Gastrocnemius medialis (tissue), 4 donors: ENCODE results near the gene SNX21. TPM values are rescaled to one million over a fixed set of nuclear protein-coding genes. Genes with fewer than 3 reads are reported as not detected.

Source experiments
- ATAC-seq, 2 donors: fragments of 150-250 bp; one replicate each; pipeline ENCODE4 v1.9.1; 2016
- DNase-seq, 2 donors: peaks; one replicate each; pipeline ENCODE4 v3.0.0-alpha.2; 2019
- H3K27ac ChIP-seq, 4 donors: fragments of 200-600 bp; sonication (generic); 1 replicate in 1 of 4; 2 replicates in 3 of 4; pipeline ENCODE4 v1.5.1; 2016 to 2018; ENCODE audit warnings: mild to moderate bottlenecking in 2 of 4, moderate library complexity in 1 of 4
- H3K27me3 ChIP-seq, 3 donors: fragments of 200-600 bp; sonication (generic) in 2 of 3; 1 replicate in 1 of 3; 2 replicates in 2 of 3; pipeline versions ENCODE4 v1.5.1 to v1.6.0; 2016 to 2019; ENCODE audit warnings: mild to moderate bottlenecking in 1 of 3, moderate library complexity in 1 of 3
- H3K36me3 ChIP-seq, 2 donors: fragments of 200-600 bp; sonication (generic) in 1 of 2; one replicate each; pipeline ENCODE4 v1.5.1; 2017 to 2018
- H3K4me1 ChIP-seq, 2 donors: fragments of 200-600 bp; sonication (generic) in 1 of 2; one replicate each; pipeline ENCODE4 v1.5.1; 2016 to 2017; ENCODE audit warnings: mild to moderate bottlenecking in 2 of 2
- H3K4me3 ChIP-seq, 4 donors: fragments of 200-600 bp; sonication (generic) in 3 of 4; 1 replicate in 1 of 4; 2 replicates in 3 of 4; pipeline ENCODE4 v1.5.1; 2016 to 2019; ENCODE audit warnings: mild to moderate bottlenecking in 2 of 4
- H3K9me3 ChIP-seq, 3 donors: fragments of 200-600 bp; sonication (generic) in 2 of 3; 1 replicate in 1 of 3; 2 replicates in 2 of 3; pipeline ENCODE4 v1.5.1; 2016 to 2019
- POLR2A ChIP-seq, 2 donors: fragments of 450-650 bp; IDR thresholded peaks; one replicate each; pipeline ENCODE4 v1.6.1; 2017; ENCODE audit warnings: antibody characterized with exemption in 2 of 2, mild to moderate bottlenecking in 2 of 2, moderate library complexity in 2 of 2
- in situ Hi-C, 4 donors: fragments of 200-750 bp; cut with MboI; loops; one replicate each; pipeline versions ENCODE4 v1.15.0 to v1.8.0; 2017; ENCODE audit warnings: low sequenced_read_pairs in 4 of 4
- intact Hi-C: fragments of 100-400 bp; cut with DNase I; formaldehyde crosslinking; loops from one replicate; pipeline ENCODE4 v1.15.1; 2023; ENCODE audit warnings: low total_unique reads
- total RNA-seq, 4 donors: library from RNA; depleted of rRNA; stranded (reverse); fragments of >200 nt; gene quantifications; one replicate each; pipeline versions ENCODE4 v1.1.0 to v1.2.3, GENCODE V29; 2016
- TF ChIP-seq, protein P1 (sequence below), 5 experiments: fragments of 450-650 bp in 3 of 5; fragments of 200-600 bp in 2 of 5; sonication (generic) in 2 of 5; IDR thresholded peaks in 4 of 5; conservative IDR thresholded peaks in 1 of 5; 1 replicate in 4 of 5; 2 replicates in 1 of 5; pipeline ENCODE4 v1.5.1; 2016 to 2019; ENCODE audit warnings: antibody characterized with exemption in 5 of 5, mild to moderate bottlenecking in 3 of 5, moderate library complexity in 3 of 5

SNX21 gene, protein sequence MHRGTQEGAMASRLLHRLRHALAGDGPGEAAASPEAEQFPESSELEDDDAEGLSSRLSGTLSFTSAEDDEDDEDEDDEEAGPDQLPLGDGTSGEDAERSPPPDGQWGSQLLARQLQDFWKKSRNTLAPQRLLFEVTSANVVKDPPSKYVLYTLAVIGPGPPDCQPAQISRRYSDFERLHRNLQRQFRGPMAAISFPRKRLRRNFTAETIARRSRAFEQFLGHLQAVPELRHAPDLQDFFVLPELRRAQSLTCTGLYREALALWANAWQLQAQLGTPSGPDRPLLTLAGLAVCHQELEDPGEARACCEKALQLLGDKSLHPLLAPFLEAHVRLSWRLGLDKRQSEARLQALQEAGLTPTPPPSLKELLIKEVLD
- 100 to 1,000 TPM in 2 of 4 donors, 10 to 100 TPM in 2; 35.8 to 114 (median 79.0) TPM for total RNA-seq

DNA sequence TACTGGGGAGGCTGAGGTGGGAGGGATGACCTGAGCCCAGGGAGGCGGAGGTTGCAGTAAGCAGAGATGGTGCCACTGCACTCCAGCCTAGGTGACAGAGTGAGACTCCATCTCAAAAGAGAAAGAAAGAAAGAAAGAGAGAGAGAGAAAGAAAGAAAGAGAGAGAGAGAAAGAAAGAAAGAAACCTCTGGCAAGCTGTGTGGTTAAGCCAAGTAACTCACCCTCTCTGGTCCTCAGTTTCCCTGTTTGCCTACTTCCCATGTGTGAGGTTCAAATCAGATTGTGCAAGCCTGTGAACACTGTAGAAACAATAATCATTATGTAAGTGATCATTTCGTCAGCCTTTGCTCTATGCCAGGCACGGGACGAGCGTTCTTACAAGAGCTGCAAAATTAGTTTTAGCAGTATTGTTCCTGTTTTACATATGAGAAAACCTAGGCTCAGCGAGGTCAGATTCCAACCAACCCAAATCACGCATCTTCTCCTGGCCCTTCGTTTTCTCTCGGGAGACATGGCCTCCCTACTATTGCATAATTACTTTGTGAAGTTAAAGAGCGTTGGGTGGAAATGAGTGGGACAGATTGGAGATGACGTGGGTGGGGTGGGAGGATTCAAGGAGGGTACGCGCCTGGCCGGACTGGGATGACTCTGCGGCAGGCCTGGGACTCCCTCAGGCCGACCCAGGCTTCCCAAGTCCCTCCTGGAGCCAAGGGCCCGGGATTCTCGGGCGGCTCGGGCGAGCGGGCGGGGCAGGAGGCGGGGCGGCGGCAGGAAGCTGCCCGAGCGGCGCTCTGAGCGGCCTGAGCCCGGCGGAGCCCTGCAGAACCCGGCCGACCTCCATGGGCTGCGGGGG, at the start of gene SNX21:
TSS of gene SNX21 (plus strand) at position 770 of the 853 bp plus-strand sequence. CDS start 121 bp downstream, outside the sequence.
- H3K27me3 ChIP-seq, result no peaks in the 10 kb centered on the region
- H3K4me1 ChIP-seq, result peaks cover 46 to 66% of the 10 kb centered on the region in 2 donors
- peak; percentile 70 to 87 for DNase-seq
- in situ Hi-C loops, result no loop called here
- peak within 1 kb of the TSS; percentile 95 to 97 (median 96) for H3K27ac ChIP-seq
- TF ChIP-seq POLR2A (IDR thresholded peaks at IDR 0.05), result no peak
- TF ChIP-seq, protein P1, sequence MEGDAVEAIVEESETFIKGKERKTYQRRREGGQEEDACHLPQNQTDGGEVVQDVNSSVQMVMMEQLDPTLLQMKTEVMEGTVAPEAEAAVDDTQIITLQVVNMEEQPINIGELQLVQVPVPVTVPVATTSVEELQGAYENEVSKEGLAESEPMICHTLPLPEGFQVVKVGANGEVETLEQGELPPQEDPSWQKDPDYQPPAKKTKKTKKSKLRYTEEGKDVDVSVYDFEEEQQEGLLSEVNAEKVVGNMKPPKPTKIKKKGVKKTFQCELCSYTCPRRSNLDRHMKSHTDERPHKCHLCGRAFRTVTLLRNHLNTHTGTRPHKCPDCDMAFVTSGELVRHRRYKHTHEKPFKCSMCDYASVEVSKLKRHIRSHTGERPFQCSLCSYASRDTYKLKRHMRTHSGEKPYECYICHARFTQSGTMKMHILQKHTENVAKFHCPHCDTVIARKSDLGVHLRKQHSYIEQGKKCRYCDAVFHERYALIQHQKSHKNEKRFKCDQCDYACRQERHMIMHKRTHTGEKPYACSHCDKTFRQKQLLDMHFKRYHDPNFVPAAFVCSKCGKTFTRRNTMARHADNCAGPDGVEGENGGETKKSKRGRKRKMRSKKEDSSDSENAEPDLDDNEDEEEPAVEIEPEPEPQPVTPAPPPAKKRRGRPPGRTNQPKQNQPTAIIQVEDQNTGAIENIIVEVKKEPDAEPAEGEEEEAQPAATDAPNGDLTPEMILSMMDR (IDR thresholded peaks at IDR 0.05 in 4 of 5, conservative IDR thresholded peaks at IDR 0.05 in 1 of 5), result no peak
- peak within 1 kb of the TSS; percentile 73 to 80 (median 79) for H3K4me3 ChIP-seq
- peaks cover 0 to 13% of the 10 kb centered on the region in 2 donors for H3K36me3 ChIP-seq
- intact Hi-C loops, result loop anchor here (2.0 kb wide), 1 partner anchor 34 kb away; no protein-coding TSS in a partner anchor
- H3K9me3 ChIP-seq, result no peaks in the 10 kb centered on the region
- ATAC-seq, result peak; percentile 47 to 57

DNA sequence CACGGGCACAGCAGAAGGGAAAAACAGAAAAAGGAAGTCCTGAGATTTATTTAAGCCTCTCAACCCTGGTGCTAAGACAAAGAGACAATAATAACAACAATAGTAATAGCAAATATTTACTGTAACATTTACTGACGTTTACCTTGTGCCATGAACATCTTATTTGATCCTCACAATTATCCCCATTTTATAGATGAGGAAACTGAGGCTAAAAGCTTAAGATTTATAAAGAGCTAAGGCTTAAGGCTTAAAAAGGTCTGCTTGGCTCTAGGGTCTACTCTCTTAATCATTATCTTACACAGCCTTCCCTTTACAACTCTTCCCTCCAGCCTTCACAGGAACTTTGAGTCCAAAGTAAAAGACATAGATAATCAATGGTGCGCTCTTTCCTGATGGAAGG, 45.2 kb upstream of the SNX21 start:
- no peak for TF ChIP-seq POLR2A (IDR thresholded peaks at IDR 0.05)
- TF ChIP-seq, protein P1 (IDR thresholded peaks at IDR 0.05 in 4 of 5, conservative IDR thresholded peaks at IDR 0.05 in 1 of 5), result no peak
- Histone ChIP-seq H3K9me3 (no peaks in the 10 kb centered on the region), H3K4me3 (no peak overlapping the region), H3K27me3 (no peaks in the 10 kb centered on the region), H3K36me3 (no peaks in the 10 kb centered on the region), H3K4me1 (peaks cover 7 to 10% of the 10 kb centered on the region in 2 donors), H3K27ac (no peak overlapping the region)
- in situ Hi-C loops (no loop called here), intact Hi-C loops (no loop called here)
- DNase-seq (no peak), ATAC-seq (no peak)

DNA sequence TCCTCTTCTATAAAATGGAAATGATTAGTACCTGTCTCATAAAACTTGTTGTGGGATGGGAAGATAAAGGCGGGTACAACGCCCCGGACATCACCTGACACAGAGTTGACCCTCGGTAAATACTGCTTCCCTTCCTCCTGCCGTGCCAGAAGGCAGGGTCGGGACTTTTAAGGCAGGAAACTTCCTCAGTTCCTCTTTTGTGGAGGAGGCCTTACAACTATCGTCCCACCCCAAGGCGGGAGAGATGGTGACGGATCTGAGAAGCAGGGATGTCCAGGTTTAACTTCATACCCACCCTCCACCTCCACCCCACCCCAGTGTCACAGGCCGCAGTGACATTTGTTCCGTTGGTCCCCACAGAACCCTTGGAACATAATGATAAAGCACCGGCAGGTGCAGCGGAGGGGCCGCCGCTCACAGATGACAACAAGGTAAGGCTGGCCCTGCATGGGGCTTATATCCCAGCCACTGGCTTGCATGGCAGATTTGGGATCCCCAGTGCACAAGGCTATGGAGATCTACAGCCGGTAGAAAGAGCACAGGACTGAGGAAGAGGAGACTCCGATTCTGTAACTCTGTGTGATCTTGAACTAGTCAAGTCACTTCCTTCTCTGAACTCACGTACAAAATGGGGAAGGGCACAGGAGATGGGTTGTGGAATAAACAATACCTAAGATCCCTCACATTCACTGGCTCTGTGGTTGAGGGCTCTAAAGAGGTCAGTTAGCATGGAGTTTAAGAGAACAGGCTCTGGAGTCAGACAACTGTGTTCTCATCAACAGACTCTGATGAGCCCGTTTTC, 41.1 kb upstream of the SNX21 start:
- H3K27ac ChIP-seq, result peak overlapping the region; percentile 94 to 100 (median 97)
- intact Hi-C loops, result loop anchor here (5.0 to 10.0 kb wide), 3 partner anchors 295 to 1068 kb away; partner anchors contain the start of genes NCOA5 and SYS1
- H3K4me1 ChIP-seq, result peaks cover 21 to 33% of the 10 kb centered on the region in 2 donors
- no peak for TF ChIP-seq POLR2A (IDR thresholded peaks at IDR 0.05)
- TF ChIP-seq, protein P1 (IDR thresholded peaks at IDR 0.05 in 4 of 5, conservative IDR thresholded peaks at IDR 0.05 in 1 of 5), result no peak
- ATAC-seq (no peak), DNase-seq (no peak)
- peaks cover 0 to 22% of the 10 kb centered on the region in 2 donors for H3K36me3 ChIP-seq
- H3K9me3 ChIP-seq, result no peaks in the 10 kb centered on the region
- no peaks in the 10 kb centered on the region for H3K27me3 ChIP-seq
- in situ Hi-C loops, result loop anchor here in 1 of 4 donors (10.0 kb wide), 2 partner anchors 92 to 172 kb away; partner anchors contain the start of genes SPATA25 and ZSWIM1
- H3K4me3 ChIP-seq, result peak overlapping the region; percentile 82 to 100 (median 97)
